HG03378 (cell line): Measurements from ENCODE around the gene EHBP1.
"Not testable (repeated sequence)": the region's sequence is repeated elsewhere in the genome, so short reads cannot be mapped to it uniquely, and the experiment has no call there.

Source experiments
- ATAC-seq: cut with Tn5 transposase; IDR thresholded peaks from one replicate; pipeline ENCODE4 v1.9.1; 2021; ENCODE audit warnings: mild to moderate bottlenecking, moderate library complexity; ENCODE audit not compliant: unreplicated experiment

EHBP1 gene

GRCh38 chr2:63003351-63003750, 297.8 kb downstream of the EHBP1 start:
- ATAC-seq, result no peak

GRCh38 chr2:63007813-63008458, 302.4 kb downstream of the EHBP1 start:
- ATAC-seq, result no peak

DNA sequence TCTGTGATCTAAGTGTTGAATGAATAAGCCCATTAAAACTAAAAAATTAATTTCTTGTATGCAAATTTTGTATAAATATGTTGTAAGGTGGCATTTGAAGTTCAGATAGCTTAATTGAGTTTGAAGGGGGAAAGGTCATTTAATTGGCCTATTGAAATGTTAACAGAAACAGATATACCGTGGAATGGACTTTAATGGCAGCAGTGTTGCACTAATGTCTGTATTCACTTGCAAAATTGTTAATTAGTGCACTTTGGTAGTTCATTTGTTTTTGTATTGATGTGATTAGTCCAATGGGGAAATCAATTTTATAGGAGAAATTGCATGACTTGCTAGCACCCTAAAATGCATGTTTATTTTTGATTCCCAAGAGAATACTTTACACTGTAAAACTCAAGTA, 303.3 kb downstream of the EHBP1 start:
- no peak for ATAC-seq

DNA sequence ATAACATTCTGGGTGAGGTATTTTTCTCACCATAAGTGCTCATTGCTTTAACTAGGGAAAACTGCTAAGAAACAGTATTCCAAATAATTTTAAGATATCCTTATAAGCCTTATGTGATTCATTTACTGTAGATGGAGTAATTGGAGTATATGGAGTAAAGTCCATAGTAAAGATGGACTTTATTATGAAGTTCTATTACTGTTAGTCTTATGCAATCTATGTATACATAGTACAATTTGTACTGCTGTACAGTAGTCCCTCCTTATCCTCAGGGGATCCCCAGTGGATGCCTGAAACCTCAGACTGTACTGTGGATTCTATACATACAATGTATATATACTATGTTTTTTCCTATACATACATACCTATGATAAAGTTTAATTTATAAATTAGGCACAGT, 304.0 kb downstream of the EHBP1 start:
- ATAC-seq, result no peak

DNA sequence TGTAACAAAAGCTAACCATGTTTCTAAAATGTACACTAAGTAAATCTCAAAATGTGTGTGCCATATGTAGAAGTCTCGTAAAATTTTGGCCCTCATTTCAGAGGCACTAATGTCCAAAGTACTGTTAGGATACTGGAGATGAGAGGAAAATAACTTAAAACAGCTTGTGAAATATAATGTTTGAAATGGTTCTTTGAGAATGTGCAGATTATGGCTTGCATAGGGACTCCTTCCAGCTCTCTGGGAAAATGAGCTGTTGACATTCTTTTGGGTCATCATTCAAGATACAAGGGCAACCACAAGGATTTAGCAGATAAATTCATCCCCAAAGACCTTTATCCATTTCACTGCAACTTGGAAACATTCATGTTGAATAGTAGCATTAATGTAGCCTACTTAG, 307.0 kb downstream of the EHBP1 start:
- ATAC-seq, result no peak

- no peak for ATAC-seq
Observed at GRCh38 chr2:63013438-63013837, 307.9 kb downstream of the EHBP1 start.

GRCh38 chr2:63015389-63015788, 309.9 kb downstream of the EHBP1 start:
- no peak for ATAC-seq

- no peak for ATAC-seq
Observed at GRCh38 chr2:63018439-63018838, 312.9 kb downstream of the EHBP1 start.

DNA sequence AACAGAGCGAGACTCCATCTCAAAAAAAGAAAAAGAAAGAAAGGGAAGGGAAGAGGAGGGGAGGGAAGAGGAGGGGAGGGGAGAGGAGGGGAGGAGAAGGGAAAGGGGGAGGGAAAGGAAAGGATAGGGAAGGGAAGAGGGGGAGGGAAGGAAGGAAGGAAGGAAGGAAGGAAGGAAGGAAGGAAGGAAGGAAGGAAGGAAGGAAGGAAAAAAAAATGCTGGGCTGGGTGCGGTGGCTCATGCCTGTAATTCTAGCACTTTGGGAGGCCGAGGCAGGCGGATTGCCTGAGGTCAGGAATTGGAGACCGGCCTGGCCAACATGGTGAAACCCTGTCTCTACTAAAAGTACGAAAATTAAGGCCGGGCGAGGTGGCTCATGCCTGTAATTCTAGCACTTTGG, 314.2 kb downstream of the EHBP1 start:
- ATAC-seq, result not testable (repeated sequence)

- ATAC-seq, result no peak
Observed at GRCh38 chr2:63023444-63023843, 317.9 kb downstream of the EHBP1 start.

- no peak for ATAC-seq
Observed at GRCh38 chr2:63027220-63027619, 321.7 kb downstream of the EHBP1 start.

GRCh38 chr2:63029058-63029457, 323.5 kb downstream of the EHBP1 start:
- no peak for ATAC-seq

DNA sequence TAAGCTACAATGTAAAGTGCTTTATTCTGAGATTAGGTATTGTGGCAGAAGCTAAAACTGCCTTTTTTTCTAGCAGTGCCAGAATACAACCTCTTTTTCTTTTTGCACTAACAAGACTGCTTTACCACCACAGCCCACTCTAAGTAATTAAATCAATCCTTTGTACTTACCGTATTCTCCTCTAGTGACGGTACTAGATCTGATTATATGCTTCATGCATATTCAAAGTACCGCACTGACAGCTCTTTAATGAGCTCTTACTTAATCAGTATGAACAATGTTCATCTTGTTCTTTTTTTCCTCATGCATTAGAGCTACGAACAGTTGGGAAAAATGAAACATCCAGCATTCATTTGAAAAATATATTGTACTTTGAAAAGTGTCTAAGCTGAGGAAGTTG, 329.0 kb downstream of the EHBP1 start:
- no peak for ATAC-seq

GRCh38 chr2:63035169-63035568, 329.7 kb downstream of the EHBP1 start:
- ATAC-seq, result no peak

GRCh38 chr2:63035660-63036059, 330.1 kb downstream of the EHBP1 start:
- ATAC-seq, result no peak

GRCh38 chr2:63038034-63038433, 332.5 kb downstream of the EHBP1 start:
- no peak for ATAC-seq

DNA sequence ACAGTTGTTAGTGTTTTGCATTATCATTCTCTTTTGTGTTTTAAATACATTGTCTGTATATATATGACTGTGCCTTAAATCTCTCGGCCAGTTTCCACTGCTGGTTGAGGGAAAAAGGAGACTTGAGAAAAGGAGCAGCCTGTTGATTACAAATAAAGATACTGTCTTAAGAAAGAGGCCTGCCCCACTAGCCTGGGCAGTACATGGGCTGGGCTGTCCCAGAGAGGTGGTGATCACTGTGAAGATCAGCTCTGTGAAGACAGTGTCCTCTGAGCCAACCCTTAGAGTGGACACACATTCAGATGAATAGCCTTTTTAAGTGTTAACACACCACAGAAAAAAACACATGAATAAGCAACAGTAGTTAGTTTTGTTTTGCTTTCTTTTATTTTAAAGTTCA, 335.1 kb downstream of the EHBP1 start:
- ATAC-seq, result no peak

GRCh38 chr2:63041592-63041991, 336.1 kb downstream of the EHBP1 start:
- ATAC-seq, result no peak

DNA sequence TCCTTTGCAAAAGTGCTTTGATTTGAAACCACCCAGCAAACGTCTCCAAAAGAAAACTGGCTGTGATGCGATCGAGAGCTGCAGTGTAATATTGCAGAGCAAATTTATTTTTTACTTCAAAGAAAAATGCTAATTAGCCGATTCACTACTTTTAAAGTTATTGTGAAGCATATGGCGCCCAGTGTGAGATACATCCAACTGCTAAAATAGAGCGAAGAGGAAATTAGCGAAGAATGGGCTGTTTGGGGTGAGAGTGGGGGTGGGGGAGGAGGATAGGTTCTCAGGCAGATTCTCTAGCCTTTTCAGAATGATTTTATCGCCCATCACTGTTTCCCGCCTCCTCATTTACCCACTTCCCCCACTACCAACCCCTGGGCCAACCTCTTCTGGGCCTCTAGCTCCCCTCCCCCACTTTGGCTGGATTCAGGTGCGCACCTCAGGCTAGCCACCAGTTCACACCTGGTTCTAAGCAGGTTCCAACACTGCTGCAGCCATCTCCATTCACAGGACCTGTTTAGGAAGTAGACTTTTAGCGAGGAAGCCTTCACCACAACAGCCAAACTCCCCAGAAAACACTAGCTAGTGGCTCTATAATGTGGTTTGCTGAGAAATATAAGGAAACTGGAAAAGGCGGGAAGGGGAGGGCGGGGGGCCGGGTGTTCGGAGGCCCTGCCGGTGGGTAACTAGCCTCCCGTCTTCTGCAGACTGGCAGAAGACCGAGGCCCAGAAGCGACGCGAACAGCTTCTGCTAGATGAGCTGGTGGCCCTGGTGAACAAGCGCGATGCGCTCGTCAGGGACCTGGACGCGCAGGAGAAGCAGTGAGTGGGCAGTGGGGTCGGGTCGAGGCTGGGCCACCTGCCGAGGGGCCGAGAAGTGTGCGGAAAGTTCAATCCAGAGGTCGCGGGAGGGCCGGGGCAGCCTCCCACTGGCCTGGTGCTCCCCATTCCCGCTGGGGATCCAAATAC, 339.1 kb downstream of the EHBP1 start:
- no peak for ATAC-seq

DNA sequence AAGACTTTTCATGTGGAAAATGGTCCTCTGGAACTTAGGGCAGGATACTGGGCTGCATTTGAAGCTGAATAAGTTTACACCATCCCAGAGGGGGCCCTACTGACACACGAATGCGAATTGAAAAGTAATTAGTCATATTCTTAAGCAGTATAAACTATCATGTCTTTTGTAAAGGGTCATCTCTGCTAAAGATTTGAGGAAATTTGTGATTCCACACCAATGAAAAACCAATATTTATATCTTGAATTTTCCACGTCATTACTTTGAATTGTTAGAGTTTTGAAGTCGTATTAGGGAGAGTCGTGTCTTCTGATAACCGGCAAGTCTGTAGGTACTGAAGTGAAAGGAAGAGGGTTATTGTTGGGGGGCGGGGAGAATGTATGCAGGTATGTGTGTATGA, 341.0 kb downstream of the EHBP1 start:
- no peak for ATAC-seq

GRCh38 chr2:63046961-63047320, 341.4 kb downstream of the EHBP1 start:
- ATAC-seq, result no peak
